Kidney epithelial cell (primary cell): Measurements from ENCODE around the gene HSPB1. TPM values are rescaled to one million over a fixed set of nuclear protein-coding genes. Genes with fewer than 3 reads are reported as not detected.
"Not testable (repeated sequence)": the region's sequence is repeated elsewhere in the genome, so short reads cannot be mapped to it uniquely, and the experiment has no call there.

Experiments
- DNase-seq: peaks from one replicate; pipeline ENCODE4 v3.0.0-alpha.2; 2010; ENCODE audit warnings: low read depth
- H3K27me3 ChIP-seq: 2 replicates; pipeline ENCODE4 v1.6.0; 2011; ENCODE audit warnings: low read length; ENCODE audit not compliant: control insufficient read depth, insufficient read depth
- H3K36me3 ChIP-seq: 2 replicates; pipeline ENCODE4 v1.5.1; 2011; ENCODE audit warnings: low read length; ENCODE audit not compliant: control insufficient read depth, insufficient read depth
- H3K4me3 ChIP-seq: 2 replicates; pipeline ENCODE4 v1.5.1; 2011; ENCODE audit warnings: low read depth, mild to moderate bottlenecking, control low read depth, low read length
- total RNA-seq: library from RNA; depleted of rRNA; stranded (reverse); fragments of >200 nt; gene quantifications from 2 replicates; pipeline ENCODE4 v1.2.3, GENCODE V29; 2015
- TF ChIP-seq, protein P1 (sequence below): IDR thresholded peaks from 2 replicates; pipeline ENCODE4 v1.5.1; 2011; ENCODE audit warnings: mild to moderate bottlenecking, moderate library complexity, low read length, control low read depth, inconsistent platforms; ENCODE audit not compliant: insufficient read depth, poor library complexity, severe bottlenecking

HSPB1 gene
- total RNA-seq, 1 donor from 2014 or later, result 138 TPM

GRCh38 chr7:76334320-76334967 lies 32.0 kb downstream of the HSPB1 start:
- H3K4me3 ChIP-seq, result no peak overlapping the region
- TF ChIP-seq, protein P1, sequence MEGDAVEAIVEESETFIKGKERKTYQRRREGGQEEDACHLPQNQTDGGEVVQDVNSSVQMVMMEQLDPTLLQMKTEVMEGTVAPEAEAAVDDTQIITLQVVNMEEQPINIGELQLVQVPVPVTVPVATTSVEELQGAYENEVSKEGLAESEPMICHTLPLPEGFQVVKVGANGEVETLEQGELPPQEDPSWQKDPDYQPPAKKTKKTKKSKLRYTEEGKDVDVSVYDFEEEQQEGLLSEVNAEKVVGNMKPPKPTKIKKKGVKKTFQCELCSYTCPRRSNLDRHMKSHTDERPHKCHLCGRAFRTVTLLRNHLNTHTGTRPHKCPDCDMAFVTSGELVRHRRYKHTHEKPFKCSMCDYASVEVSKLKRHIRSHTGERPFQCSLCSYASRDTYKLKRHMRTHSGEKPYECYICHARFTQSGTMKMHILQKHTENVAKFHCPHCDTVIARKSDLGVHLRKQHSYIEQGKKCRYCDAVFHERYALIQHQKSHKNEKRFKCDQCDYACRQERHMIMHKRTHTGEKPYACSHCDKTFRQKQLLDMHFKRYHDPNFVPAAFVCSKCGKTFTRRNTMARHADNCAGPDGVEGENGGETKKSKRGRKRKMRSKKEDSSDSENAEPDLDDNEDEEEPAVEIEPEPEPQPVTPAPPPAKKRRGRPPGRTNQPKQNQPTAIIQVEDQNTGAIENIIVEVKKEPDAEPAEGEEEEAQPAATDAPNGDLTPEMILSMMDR, result no peak
- no peaks in the 10 kb centered on the region for H3K27me3 ChIP-seq
- DNase-seq, result no peak
- H3K36me3 ChIP-seq, result peaks cover 1% of the 10 kb centered on the region

- H3K4me3 ChIP-seq, DNase-seq, H3K27me3 ChIP-seq, H3K36me3 ChIP-seq: not testable (repeated sequence)
Measured at GRCh38 chr7:76335417-76335816, 32.9 kb downstream of the HSPB1 start.

DNA sequence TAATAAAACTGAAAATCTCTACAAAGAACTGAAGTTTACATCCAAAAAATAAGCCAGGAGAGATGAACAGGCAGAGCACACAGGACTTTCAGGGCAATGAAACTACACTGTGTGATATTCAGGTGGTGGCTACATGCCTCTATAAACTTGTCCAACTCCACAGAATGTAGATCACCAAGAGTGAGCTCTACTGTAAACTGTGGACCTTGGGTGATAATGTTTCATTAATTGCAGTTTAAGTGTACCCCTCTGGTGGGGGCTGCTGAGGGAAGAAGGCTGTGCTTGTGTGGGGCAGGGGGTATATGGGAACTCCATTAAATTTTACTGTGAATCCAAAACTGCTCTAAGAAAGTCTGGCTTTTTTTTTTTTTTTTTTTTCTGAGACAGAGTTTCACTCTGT lies 33.6 kb downstream of the HSPB1 start:
- no peaks in the 10 kb centered on the region for H3K27me3 ChIP-seq
- H3K36me3 ChIP-seq, result no peaks in the 10 kb centered on the region
- H3K4me3 ChIP-seq, result no peak overlapping the region
- TF ChIP-seq, protein P1, result no peak
- no peak for DNase-seq

GRCh38 chr7:76337147-76337546 lies 34.7 kb downstream of the HSPB1 start:
- TF ChIP-seq, protein P1, result no peak
- no peaks in the 10 kb centered on the region for H3K27me3 ChIP-seq
- no peak for DNase-seq
- no peak overlapping the region for H3K4me3 ChIP-seq
- no peaks in the 10 kb centered on the region for H3K36me3 ChIP-seq

GRCh38 chr7:76338298-76339084 lies 36.0 kb downstream of the HSPB1 start:
- H3K36me3 ChIP-seq, result no peaks in the 10 kb centered on the region
- peak; percentile 71 for DNase-seq
- H3K27me3 ChIP-seq, result no peaks in the 10 kb centered on the region
- TF ChIP-seq, protein P1, result no peak
- H3K4me3 ChIP-seq, result no peak overlapping the region

GRCh38 chr7:76340617-76341131 lies 38.2 kb downstream of the HSPB1 start:
- H3K36me3 ChIP-seq, result peaks cover 3% of the 10 kb centered on the region
- DNase-seq, result no peak

More at GRCh38 chr7:76340617-76341131, 38.2 kb downstream of the HSPB1 start:
- no peak overlapping the region for H3K4me3 ChIP-seq
- TF ChIP-seq, protein P1, result no peak
- H3K27me3 ChIP-seq, result no peaks in the 10 kb centered on the region
